ENCODE results near the gene SLC52A1. TPM values are rescaled to one million over a fixed set of nuclear protein-coding genes. Genes with fewer than 3 reads are reported as not detected.

SLC52A1 gene
- total and polyA plus RNA-seq, 2 of the 13 experiments (the other 11 are each of a cell fraction or from before 2014, with no cell fraction given), result 0.03 to 0.13 TPM

GRCh38 chr17:5050278-5050677, 15.1 kb upstream of the SLC52A1 start:
- Histone ChIP-seq H4K20me1 (ENCODE audit: insufficient read depth, low read length) (no peaks in the 10 kb centered on the region), H3K79me2 (ENCODE audit: insufficient read depth, low read length) (no peaks in the 10 kb centered on the region), H3K9me3 (ENCODE audit: low read length) (no peaks in the 10 kb centered on the region), H3K4me2 (ENCODE audit: low read depth, low read length) (no peak overlapping the region), H3K27me3 (ENCODE audit: control insufficient read depth in 1 of 2, insufficient read depth in 2 of 2, low read length in 2 of 2) (no peaks in the 10 kb centered on the region; a peak in 1 of 5 replicates), H3K4me1 (ENCODE audit: insufficient read depth, low read length) (peaks cover 22% of the 10 kb centered on the region), H3K4me3 (replicated peaks in 1 of 3; ENCODE audit: insufficient read depth in 1 of 3, low read depth in 2 of 3, low read length in 3 of 3) (no peak overlapping the region), H3K9ac (ENCODE audit: insufficient read depth, low read depth, low read length) (no peak overlapping the region), H3K36me3 (replicated peaks in 1 of 2; ENCODE audit: control insufficient read depth in 1 of 2, insufficient read depth in 2 of 2, low read length in 2 of 2) (no peaks in the 10 kb centered on the region), H2AFZ (ENCODE audit: low read length) (no peak overlapping the region), H3K27ac (ENCODE audit: extremely low read length, insufficient read depth, low read length) (no peak overlapping the region)
- intact Hi-C loops (cut with micrococcal nuclease; ENCODE audit: unreplicated experiment) (no loop called here), in situ Hi-C loops (cut with HindIII; ENCODE audit: extremely low pct_ligation_motif_present, low pct_unique_long_range_greater_than_20kb) (loop anchor here (10.0 kb wide), 1 partner anchor 145 kb away; the partner anchor contains the start of gene CHRNE)
- CTCF ChIA-PET (ENCODE audit: low intra/inter-chr PET ratio, low total read pairs), result no interaction called here
- FAIRE-seq (no peak), DNase-seq (ENCODE audit: low spot score) (no peak), ATAC-seq (no peak)
- POLR2A ChIA-PET, result no interaction called here
- BruUV-seq (replicated peaks), result no TSS peak
- TF ChIP-seq ZNF335 (CRISPR knock-in tag; IDR thresholded peaks at IDR 0.05), result no peak
- no peak for TF ChIP-seq ZNF710 (CRISPR knock-in tag; IDR thresholded peaks at IDR 0.05; ENCODE audit: borderline replicate concordance)
- no peak for TF ChIP-seq ARID4A (CRISPR knock-in tag; IDR thresholded peaks at IDR 0.05; ENCODE audit: borderline replicate concordance)
- TF ChIP-seq BRF2 (CRISPR knock-in tag; IDR thresholded peaks at IDR 0.05), result no peak
- no peak for TF ChIP-seq ZFYVE20 (CRISPR knock-in tag; IDR thresholded peaks at IDR 0.05; ENCODE audit: borderline replicate concordance, low read depth)
- TF ChIP-seq SAP130 (CRISPR knock-in tag; IDR thresholded peaks at IDR 0.05; ENCODE audit: low read depth), result no peak
- TF ChIP-seq ZNF703 (CRISPR knock-in tag; IDR thresholded peaks at IDR 0.05; ENCODE audit: borderline replicate concordance), result no peak
- no peak for TF ChIP-seq ZNF563 (CRISPR knock-in tag; IDR thresholded peaks at IDR 0.05)
- TF ChIP-seq SUZ12 (IDR thresholded peaks at IDR 0.05; ENCODE audit: low read depth, low read length), result no peak
- TF ChIP-seq ZBTB3 (CRISPR knock-in tag; IDR thresholded peaks at IDR 0.05; ENCODE audit: borderline replicate concordance, low read depth), result no peak
- no peak for TF ChIP-seq HDAC1 (CRISPR knock-in tag; IDR thresholded peaks at IDR 0.05)
- no peak for TF ChIP-seq CEBPG (CRISPR knock-in tag; IDR thresholded peaks at IDR 0.05)
- no peak for TF ChIP-seq ZBTB42 (CRISPR knock-in tag; IDR thresholded peaks at IDR 0.05)
- no peak for TF ChIP-seq ZNF777 (CRISPR knock-in tag; IDR thresholded peaks at IDR 0.05)
- TF ChIP-seq NFATC3 (CRISPR knock-in tag; IDR thresholded peaks at IDR 0.05), result no peak
- no peak for TF ChIP-seq ZNF282 (IDR thresholded peaks at IDR 0.05; ENCODE audit: partially characterized antibody)
- TF ChIP-seq ZNF616 (CRISPR knock-in tag; IDR thresholded peaks at IDR 0.05; ENCODE audit: low read depth), result no peak
- no peak for TF ChIP-seq ZNF629 (CRISPR knock-in tag; conservative IDR thresholded peaks at IDR 0.05)
- 43% methylated on average over 9 of the region's 9 CpGs for WGBS (ENCODE audit: low lambda C conversion rate)

Data from HepG2 (cell line).